Activated CD8-positive, alpha-beta memory T cell treated with anti-CD3 and anti-CD28 coated beads, Interleukin-2, amount 50 U/mL, for 1 hour (primary cell): ENCODE measurements around the gene PEX11B.

Source experiments
- DNase-seq: peaks from one replicate; pipeline ENCODE4 v3.0.0-alpha.2; 2020; ENCODE audit errors: extremely low read depth

Gene PEX11B

DNA sequence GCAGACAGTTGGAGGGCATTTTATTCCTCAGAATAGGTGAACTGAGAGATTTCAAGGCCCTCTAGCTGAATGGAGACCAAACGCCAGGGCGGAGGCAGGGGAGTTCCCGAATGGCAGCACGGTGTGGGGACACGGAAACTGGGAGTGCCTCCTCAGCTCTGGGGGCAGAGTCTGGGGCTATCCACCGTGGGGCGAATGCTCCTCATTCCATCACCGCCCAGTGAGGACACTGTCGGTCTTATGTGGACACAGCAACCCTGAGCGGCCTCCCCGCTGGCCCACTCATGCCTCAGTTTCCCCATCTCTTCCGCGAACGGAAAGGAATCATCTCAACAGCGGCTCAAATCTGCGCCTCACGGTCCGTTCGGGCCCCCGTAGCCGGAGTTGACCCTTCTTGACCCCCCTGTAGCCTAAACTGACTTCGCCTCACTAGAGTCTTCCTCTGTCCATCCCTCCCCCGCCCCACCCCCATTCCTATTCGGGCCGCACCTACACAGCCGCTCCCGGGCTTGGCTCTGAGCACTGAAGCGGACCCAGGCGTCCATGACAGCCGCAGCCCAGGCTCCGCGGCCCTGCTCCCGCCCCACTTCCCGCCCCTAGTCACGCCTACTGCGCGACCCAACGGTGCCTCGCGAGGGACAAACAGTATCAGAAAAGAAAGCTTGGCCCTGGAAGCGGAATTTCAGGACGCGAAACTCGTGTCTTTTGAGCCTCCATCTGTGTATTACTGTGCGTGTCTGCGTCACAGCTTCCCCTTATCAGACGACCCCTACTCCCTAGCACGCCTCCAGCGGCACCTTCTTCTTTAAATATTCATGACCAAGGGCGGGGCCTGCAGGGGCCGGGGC is at the start of gene PEX11B:
PEX11B (minus strand) TSS at position 574 of the 848 bp plus-strand sequence; CDS start at position 545, 29 bp downstream.
- peak; percentile 78 for DNase-seq

DNA sequence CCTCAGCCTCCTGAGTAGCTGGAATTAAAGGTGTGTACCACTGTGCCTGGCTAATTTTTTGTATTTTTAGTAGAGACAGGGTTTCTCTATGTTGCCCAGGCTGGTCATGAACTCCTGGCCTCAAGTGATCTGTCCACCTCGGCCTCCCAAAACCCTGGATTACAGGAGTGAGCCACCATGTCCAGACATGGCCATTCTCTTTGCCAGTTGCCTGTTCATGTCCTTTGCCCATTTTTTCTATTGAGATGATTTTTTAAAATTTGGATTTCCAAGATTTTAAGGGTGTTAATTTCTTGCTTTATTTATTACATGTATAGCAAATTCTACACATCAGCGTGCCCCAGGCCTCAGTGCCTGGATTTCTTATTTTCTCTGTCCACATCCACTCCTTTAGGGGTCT is 48.8 kb upstream of the PEX11B start:
- DNase-seq = no peak

GRCh38 chr1:145965119-145965744 is 46.7 kb upstream of the PEX11B start:
- DNase-seq = no peak

GRCh38 chr1:145964328-145965118 is 46.0 kb upstream of the PEX11B start, which contains the start of the genes ANKRD34A and POLR3GL:
Gene ANKRD34A (minus strand): TSS chr1:145964575. CDS start chr1:145961759, 2,816 bp downstream.
Gene POLR3GL (plus strand): TSS chr1:145964690. CDS start chr1:145974866, 10,176 bp downstream.
- peak; percentile 65 for DNase-seq

DNA sequence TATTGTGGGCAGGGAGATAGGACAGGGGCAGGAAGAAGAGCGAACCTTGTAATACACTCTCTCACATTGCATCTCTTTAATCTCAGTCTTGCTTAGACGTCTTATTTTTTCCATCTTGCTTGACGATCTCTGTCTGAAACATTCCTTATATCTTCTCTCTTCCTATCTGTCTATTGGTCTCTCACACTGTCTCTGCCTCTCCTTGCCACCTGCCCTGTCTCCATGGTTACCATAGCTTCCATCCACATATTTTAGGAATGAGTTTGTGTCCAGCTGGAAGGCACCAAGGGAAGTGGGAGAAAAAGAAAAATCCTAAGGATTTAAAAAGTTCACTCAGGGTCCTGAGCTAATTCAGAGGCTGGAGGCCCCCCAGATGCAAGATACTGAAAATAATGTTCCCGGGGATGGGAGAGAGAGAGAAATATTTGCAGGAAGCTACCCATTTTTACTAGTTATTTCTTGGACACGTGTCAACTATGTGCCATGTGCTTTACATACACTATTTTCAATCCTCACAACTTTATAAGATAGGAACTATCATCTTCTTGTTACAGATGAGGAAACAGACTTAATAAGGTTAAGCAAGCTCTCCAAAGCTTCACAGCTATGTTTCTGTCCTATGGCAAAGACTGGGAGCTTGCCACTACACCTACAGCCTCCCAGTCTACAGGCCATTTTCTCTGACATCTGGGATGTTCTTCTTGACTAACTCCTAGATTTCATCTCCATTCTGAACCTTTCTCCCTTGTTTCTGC is 44.9 kb upstream of the PEX11B start:
- no peak for DNase-seq

DNA sequence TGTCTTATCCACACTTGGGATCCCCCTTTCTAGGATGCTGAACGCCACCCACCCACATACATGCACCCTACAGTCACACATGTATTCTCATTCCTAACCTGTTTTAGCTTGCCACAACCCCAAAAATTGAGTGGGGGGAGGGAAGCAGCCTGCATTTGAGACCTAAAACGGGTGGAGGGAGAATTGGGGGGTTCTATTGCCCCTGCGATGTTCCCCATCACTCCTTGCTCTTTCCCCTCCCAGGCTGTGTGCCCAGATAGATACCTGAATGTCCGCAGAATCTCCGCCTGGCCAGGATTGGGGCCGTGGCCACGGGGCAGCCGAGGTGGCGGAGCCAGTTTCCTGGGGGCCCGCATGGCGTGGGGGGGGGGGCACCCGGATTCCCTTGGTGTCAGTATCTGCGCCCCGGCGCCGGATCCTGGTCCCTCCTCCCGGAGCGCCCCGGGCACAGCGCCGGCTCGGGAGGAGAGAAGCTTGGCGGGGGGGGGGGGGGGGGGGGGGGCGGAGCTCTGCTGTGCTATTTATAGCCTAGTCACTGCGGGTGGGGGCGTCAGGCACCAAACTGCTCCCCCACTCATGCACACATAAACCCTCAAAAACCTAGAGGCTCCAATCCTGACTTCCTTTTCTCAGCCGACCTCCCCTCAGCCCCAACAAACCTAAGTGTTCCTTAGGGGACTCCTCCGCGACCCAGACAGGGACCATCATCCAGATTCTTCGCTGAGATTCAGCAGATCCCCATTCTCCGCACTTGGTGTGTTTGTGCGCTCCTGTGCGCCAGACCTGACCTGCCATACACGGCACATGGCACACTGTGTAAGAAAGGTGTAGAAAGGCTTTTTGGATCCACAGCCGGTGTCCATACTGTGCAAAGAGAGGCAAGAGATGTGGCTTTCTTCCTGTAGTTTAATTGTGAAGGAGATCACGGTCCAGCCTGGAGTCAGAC is 43.9 kb upstream of the PEX11B start:
- DNase-seq = no peak

GRCh38 chr1:145961425-145962156 is 43.1 kb upstream of the PEX11B start:
- no peak for DNase-seq

GRCh38 chr1:145961109-145961424 is 42.5 kb upstream of the PEX11B start:
- DNase-seq = no peak

DNA sequence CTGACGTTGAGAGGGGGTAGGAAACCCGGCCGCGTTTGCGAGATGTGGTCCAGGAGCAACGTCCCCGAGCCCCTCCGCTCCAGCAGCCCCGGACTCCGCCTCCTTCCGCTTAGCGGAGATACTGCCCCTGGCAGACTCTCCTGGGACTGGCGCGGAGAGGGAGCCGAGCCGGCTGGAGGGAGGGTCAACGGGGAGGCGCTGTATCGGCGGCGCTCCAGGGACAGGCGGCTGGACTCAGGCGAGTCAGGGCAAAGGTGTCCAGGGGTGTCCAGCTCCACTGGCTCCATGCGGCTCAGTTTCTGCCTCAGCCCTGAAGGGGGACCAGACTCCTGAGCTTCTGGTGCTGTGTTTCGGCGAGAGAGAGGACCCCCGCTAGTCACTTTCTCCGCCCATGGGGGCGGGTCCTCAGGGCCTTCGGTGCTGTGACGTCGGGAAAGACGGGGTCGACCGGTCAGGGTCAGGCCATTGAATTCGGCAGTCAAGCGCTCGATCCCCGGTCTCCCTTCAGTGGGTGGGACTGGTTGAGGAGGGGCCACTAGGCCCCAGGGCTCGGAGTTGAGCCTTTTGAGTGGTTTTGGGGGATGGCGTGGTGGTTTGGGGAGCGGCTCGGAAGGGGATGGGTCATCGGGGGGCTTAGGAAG is 42.1 kb upstream of the PEX11B start:
- no peak for DNase-seq

GRCh38 chr1:145959957-145960467 is 41.5 kb upstream of the PEX11B start:
- no peak for DNase-seq

DNA sequence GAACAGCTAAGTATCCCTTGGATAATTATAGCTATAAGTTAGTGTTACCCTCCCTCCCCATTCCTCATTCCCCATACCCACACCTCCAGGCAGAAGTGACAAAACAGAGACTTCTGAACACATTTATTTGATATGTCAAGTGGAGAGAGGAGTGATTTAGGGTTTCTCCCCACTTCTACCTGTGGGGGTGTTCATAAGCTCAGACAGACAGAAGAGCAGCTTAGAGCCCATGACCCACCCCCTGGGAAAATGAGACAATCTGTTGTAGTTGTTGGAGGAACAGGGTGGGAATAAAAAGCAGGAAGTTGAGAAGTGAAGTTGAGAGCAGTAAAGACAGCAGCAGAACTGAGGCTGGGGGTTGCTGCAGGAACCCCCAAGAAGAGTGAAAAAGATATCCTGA is 40.8 kb upstream of the PEX11B start:
- DNase-seq = no peak

DNA sequence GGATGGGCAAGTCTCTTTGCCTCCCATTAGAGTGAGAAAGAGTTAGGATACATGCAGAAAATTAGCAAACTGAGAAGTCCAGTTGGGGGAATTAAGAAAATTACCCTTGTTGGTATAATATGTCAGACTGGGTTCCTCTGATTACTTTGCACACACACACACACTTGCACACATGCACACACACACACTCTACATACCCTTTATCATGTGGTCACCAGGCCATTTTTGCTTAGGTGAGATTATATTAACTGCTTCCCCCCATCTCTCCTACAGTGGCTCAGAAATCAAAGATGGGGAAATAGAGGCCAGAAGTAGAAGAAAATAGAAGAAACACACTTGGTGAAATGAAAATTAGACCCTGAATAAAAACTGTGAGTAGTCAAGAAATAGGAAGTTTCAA is 40.2 kb upstream of the PEX11B start:
- no peak for DNase-seq

- DNase-seq = peak; percentile 88
Measured at GRCh38 chr1:145957443-145958319, 39.2 kb upstream of the PEX11B start, which contains the start of gene LIX1L. Gene LIX1L (minus strand): TSS chr1:145958017. CDS start chr1:145957927, 90 bp downstream.

GRCh38 chr1:145956781-145957442 is 38.4 kb upstream of the PEX11B start:
- no peak for DNase-seq

- DNase-seq = no peak
Measured at GRCh38 chr1:145956361-145956760, 37.8 kb upstream of the PEX11B start.

DNA sequence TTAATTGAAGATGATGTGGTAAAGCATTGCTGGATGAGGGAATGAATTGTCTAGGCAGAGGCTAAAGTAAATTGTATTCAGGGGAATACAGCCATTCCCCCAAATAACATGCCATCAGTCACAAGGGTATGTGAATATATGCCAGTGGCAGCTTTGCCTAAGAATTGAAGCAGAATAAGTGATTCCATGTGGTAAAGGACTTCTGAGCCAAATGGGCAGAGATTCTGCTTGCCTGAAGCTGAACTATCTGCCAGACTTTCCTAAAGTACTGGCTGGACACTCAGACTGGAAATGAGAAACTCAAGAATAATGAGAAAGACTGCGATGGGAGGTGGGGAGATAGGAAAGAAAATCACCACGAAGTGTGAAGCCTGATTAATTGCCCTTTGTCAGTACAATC is 36.9 kb upstream of the PEX11B start:
- no peak for DNase-seq

- DNase-seq = no peak
Measured at GRCh38 chr1:145953861-145954260, 35.3 kb upstream of the PEX11B start.
